Psoas muscle (tissue), 8 donors: ENCODE measurements around the gene S100A11. TPM values are rescaled to one million over a fixed set of nuclear protein-coding genes. Genes with fewer than 3 reads are reported as not detected.

Experiments
- ATAC-seq, 4 donors: fragments of 200-7000 bp; cut with Tn5 transposase; one replicate each; pipeline ENCODE4 v1.9.1; 2020; ENCODE audit warnings: moderate library complexity in 3 of 4, mild to moderate bottlenecking in 2 of 4
- DNase-seq, 2 donors: peaks; one replicate each; pipeline ENCODE4 v3.0.0-alpha.2; 2020
- H3K27ac ChIP-seq: fragments of 200-600 bp; one replicate; pipeline ENCODE4 v1.8.0; 2022
- H3K27me3 ChIP-seq, 3 donors: fragments of 200-600 bp in 1 of 3; one replicate each; pipeline versions ENCODE4 v1.6.1 to v1.8.0; 2013 to 2022; ENCODE audit warnings: low read length in 2 of 3, mild to moderate bottlenecking in 2 of 3, moderate library complexity in 1 of 3; ENCODE audit not compliant: insufficient read depth in 3 of 3
- H3K36me3 ChIP-seq, 2 donors: fragments of 200-600 bp in 1 of 2; one replicate each; pipeline versions ENCODE4 v1.6.1 to v1.8.0; 2013 to 2022; ENCODE audit warnings: low read depth in 1 of 2, mild to moderate bottlenecking in 1 of 2, moderate library complexity in 1 of 2; ENCODE audit not compliant: insufficient read depth in 1 of 2
- H3K4me1 ChIP-seq: fragments of 200-600 bp; one replicate; pipeline ENCODE4 v1.8.0; 2022
- H3K4me3 ChIP-seq: fragments of 200-600 bp; one replicate; pipeline ENCODE4 v1.8.0; 2022; ENCODE audit warnings: mild to moderate bottlenecking
- H3K9me3 ChIP-seq: fragments of 200-600 bp; one replicate; pipeline ENCODE4 v1.8.0; 2022
- CTCF ChIP-seq: fragments of 200-600 bp; IDR thresholded peaks from one replicate; pipeline ENCODE4 v1.8.0; 2022; ENCODE audit warnings: antibody characterized with exemption
- WGBS, 3 donors: extraction: QIAGEN DNeasy Blood & Tissue Kit; methylation state at CpG; one replicate each; pipeline versions ENCODE4 v1.1.6 to v1.1.7; 2013; 5-methylcytosine and 5-hydroxymethylcytosine counted together
- intact Hi-C, 2 donors: fragments of 100-400 bp; cut with DNase I; formaldehyde crosslinking; loops; one replicate each; pipeline versions ENCODE4 v1.11.0 to v1.14.2; 2022
- polyA plus RNA-seq, 3 donors: library from polyadenylated mRNA; stranded (reverse); fragments of 200-250 nt; gene quantifications; one replicate each; pipeline ENCODE4 v1.2.3, GENCODE V29; 2013
- total RNA-seq, 4 donors: library from RNA; stranded (reverse); fragmentation: NEBNext Ultra II Directional in 2 of 4; extraction: Animal tissue kit (Norgen Biotek cat#: 25700) in 2 of 4; gene quantifications; one replicate each; pipeline versions ENCODE4 v1.2.1 to v1.2.4, GENCODE V29; 2021 to 2023
- donor health status: healthy with polysubstance abuse.
- donor health status: DM: no; HTN: no; CAD: no; lungs with moderate emphysema.
- donor health status: Bipolar disorder and iron deficiency.
- donor health status: healthy.
- donor health status: DM: yes; HTN: yes; CAD: no.
- donor health status: DM: no; HTN: no; CAD: no.
- donor health status: DM: no; HTN: no; CAD: no.
- donor health status: DM: yes; HTN: yes; CAD: no.

Gene S100A11
- total and polyA plus RNA-seq, 7 donors: 36.7 to 500 (median 61.2) TPM

- Histone ChIP-seq H3K4me3 (no peak overlapping the region), H3K36me3 (no peaks in the 10 kb centered on the region), H3K4me1 (no peaks in the 10 kb centered on the region), H3K27me3 (peaks cover 0 to 7% (median 3%) of the 10 kb centered on the region in 3 donors), H3K9me3 (no peaks in the 10 kb centered on the region), H3K27ac (no peak overlapping the region)
- DNase-seq (no peak), ATAC-seq (no peak)
- 48 to 63% (median 58%) methylated on average over 13 of the region's 13 CpGs for WGBS, 3 donors
- TF ChIP-seq CTCF: no peak
- intact Hi-C loops: loop anchor here (5.0 kb wide), 3 partner anchors 134 to 404 kb away; no protein-coding TSS in a partner anchor
Measured at GRCh38 chr1:152053375-152053774, 16.6 kb upstream of the S100A11 start.

- TF ChIP-seq CTCF: peak; percentile 88
- no peaks in the 10 kb centered on the region for H3K4me1 ChIP-seq
- H3K9me3 ChIP-seq: no peaks in the 10 kb centered on the region
- intact Hi-C loops: loop anchor here (5.0 kb wide), 3 partner anchors 135 to 405 kb away; no protein-coding TSS in a partner anchor
- no peak overlapping the region for H3K27ac ChIP-seq
- 23 to 27% (median 24%) methylated on average over 11 of the region's 11 CpGs for WGBS, 3 donors
- ATAC-seq (peak; percentile 63 to 77 (median 67)), DNase-seq (peak; percentile 85 to 90)
- no peak overlapping the region for H3K4me3 ChIP-seq
- peaks cover 0 to 3% (median 0%) of the 10 kb centered on the region in 3 donors for H3K27me3 ChIP-seq
- no peaks in the 10 kb centered on the region for H3K36me3 ChIP-seq
Measured at GRCh38 chr1:152052606-152053005, 15.8 kb upstream of the S100A11 start.

GRCh38 chr1:152050886-152051675 lies 14.3 kb upstream of the S100A11 start:
- H3K4me1 ChIP-seq: no peaks in the 10 kb centered on the region
- no peak overlapping the region for H3K4me3 ChIP-seq
- H3K36me3 ChIP-seq: no peaks in the 10 kb centered on the region
- ATAC-seq: no peak
- H3K27me3 ChIP-seq: no peaks in the 10 kb centered on the region
- no peak overlapping the region for H3K27ac ChIP-seq
- DNase-seq: no peak
- WGBS, 3 donors: 59 to 64% (median 64%) methylated on average over 6 of the region's 6 CpGs
- no peaks in the 10 kb centered on the region for H3K9me3 ChIP-seq
- intact Hi-C loops: loop anchor here (5.0 kb wide), 3 partner anchors 136 to 406 kb away; no protein-coding TSS in a partner anchor
- TF ChIP-seq CTCF: no peak

- no peaks in the 10 kb centered on the region for H3K4me1 ChIP-seq
- no peak overlapping the region for H3K27ac ChIP-seq
- no peaks in the 10 kb centered on the region for H3K9me3 ChIP-seq
- TF ChIP-seq CTCF: no peak
- ATAC-seq (no peak), DNase-seq (no peak)
- H3K36me3 ChIP-seq: no peaks in the 10 kb centered on the region
- intact Hi-C loops: loop anchor here (5.0 kb wide), 3 partner anchors 138 to 408 kb away; no protein-coding TSS in a partner anchor
- H3K4me3 ChIP-seq: no peak overlapping the region
- 81 to 84% (median 82%) methylated on average over 8 of the region's 8 CpGs for WGBS, 3 donors
- no peaks in the 10 kb centered on the region for H3K27me3 ChIP-seq
Measured at GRCh38 chr1:152049291-152050083, 12.7 kb upstream of the S100A11 start.
